ENCODE measurements around the gene DDX51.

DNA sequence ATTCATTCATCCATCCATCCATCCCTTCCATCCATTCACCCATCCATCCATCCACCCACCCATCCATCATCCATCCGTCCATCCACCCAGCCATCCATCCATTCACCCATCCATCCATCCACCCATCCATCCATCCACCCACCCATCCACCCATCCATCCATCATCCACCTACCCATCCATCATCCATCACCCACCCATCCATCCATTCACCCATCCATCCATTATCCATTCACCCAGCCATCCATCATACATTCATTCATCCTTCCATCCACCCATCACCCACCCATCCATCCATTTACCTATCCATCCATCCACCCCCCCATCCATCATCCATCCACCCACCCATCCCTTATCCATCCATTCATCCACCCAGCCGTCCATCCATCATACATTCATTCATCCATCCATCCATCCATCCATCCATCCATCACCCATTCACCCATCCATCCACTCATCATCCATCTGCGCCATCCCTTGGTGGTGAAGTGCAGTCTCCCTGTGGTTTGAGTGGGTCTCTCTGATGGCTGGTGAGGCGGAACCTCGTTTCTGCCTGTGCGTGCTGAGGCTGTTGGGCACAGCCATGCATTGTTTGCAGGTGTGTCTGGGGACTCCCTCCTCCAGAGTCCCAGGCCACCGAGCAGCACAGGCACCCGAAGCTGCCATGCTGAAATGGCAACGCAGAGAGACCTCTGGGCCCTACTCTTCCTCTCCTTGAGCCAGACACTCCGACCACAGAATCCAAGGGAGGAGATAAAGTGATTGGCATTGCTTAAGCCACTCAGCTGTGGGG, 22.9 kb upstream of the DDX51 start:
- TF ChIP-seq, protein P1, sequence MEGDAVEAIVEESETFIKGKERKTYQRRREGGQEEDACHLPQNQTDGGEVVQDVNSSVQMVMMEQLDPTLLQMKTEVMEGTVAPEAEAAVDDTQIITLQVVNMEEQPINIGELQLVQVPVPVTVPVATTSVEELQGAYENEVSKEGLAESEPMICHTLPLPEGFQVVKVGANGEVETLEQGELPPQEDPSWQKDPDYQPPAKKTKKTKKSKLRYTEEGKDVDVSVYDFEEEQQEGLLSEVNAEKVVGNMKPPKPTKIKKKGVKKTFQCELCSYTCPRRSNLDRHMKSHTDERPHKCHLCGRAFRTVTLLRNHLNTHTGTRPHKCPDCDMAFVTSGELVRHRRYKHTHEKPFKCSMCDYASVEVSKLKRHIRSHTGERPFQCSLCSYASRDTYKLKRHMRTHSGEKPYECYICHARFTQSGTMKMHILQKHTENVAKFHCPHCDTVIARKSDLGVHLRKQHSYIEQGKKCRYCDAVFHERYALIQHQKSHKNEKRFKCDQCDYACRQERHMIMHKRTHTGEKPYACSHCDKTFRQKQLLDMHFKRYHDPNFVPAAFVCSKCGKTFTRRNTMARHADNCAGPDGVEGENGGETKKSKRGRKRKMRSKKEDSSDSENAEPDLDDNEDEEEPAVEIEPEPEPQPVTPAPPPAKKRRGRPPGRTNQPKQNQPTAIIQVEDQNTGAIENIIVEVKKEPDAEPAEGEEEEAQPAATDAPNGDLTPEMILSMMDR (IDR thresholded peaks at IDR 0.05) = no peak
- TF ChIP-seq SIN3A (IDR thresholded peaks at IDR 0.05; ENCODE audit: borderline replicate concordance, insufficient read depth, low read depth, low read length) = no peak
- TF ChIP-seq, protein P2, sequence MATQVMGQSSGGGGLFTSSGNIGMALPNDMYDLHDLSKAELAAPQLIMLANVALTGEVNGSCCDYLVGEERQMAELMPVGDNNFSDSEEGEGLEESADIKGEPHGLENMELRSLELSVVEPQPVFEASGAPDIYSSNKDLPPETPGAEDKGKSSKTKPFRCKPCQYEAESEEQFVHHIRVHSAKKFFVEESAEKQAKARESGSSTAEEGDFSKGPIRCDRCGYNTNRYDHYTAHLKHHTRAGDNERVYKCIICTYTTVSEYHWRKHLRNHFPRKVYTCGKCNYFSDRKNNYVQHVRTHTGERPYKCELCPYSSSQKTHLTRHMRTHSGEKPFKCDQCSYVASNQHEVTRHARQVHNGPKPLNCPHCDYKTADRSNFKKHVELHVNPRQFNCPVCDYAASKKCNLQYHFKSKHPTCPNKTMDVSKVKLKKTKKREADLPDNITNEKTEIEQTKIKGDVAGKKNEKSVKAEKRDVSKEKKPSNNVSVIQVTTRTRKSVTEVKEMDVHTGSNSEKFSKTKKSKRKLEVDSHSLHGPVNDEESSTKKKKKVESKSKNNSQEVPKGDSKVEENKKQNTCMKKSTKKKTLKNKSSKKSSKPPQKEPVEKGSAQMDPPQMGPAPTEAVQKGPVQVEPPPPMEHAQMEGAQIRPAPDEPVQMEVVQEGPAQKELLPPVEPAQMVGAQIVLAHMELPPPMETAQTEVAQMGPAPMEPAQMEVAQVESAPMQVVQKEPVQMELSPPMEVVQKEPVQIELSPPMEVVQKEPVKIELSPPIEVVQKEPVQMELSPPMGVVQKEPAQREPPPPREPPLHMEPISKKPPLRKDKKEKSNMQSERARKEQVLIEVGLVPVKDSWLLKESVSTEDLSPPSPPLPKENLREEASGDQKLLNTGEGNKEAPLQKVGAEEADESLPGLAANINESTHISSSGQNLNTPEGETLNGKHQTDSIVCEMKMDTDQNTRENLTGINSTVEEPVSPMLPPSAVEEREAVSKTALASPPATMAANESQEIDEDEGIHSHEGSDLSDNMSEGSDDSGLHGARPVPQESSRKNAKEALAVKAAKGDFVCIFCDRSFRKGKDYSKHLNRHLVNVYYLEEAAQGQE (IDR thresholded peaks at IDR 0.05; ENCODE audit: insufficient read depth in 1 of 2, low read depth in 2 of 2, low read length in 1 of 2) = no peak

Data from Panc1 (cell line).